ENCODE results near the gene TBC1D24. TPM values are rescaled to one million over a fixed set of nuclear protein-coding genes. Genes with fewer than 3 reads are reported as not detected.

TBC1D24 gene
- total RNA-seq, 1 donor from 2014 or later, result 19.6 TPM

- no peak for DNase-seq (ENCODE audit: low spot score)
- Mint-ChIP-seq H3K36me3 (ENCODE audit: low read depth) (no peaks in the 10 kb centered on the region), H3K4me3 (no peak overlapping the region), H3K9me3 (no peaks in the 10 kb centered on the region), H3K4me1 (ENCODE audit: low read depth) (no peaks in the 10 kb centered on the region), H3K27ac (no peak overlapping the region), H3K27me3 (ENCODE audit: insufficient read depth) (peaks cover 3% of the 10 kb centered on the region)
- intact Hi-C loops (cut with micrococcal nuclease), result no loop called here
These were observed 32.2 kb downstream of the TBC1D24 start for GRCh38 chr16:2507052-2507659.

- Mint-ChIP-seq H3K9me3 (no peaks in the 10 kb centered on the region), H3K36me3 (ENCODE audit: low read depth) (no peaks in the 10 kb centered on the region), H3K4me1 (ENCODE audit: low read depth) (peaks cover 1% of the 10 kb centered on the region), H3K27ac (no peak overlapping the region), H3K4me3 (no peak overlapping the region), H3K27me3 (ENCODE audit: insufficient read depth) (peaks cover 3% of the 10 kb centered on the region)
- no peak for DNase-seq (ENCODE audit: low spot score)
- intact Hi-C loops (cut with micrococcal nuclease), result no loop called here
These were observed 32.7 kb downstream of the TBC1D24 start for GRCh38 chr16:2507665-2508064.

GRCh38 chr16:2508722-2509400 lies 33.9 kb downstream of the TBC1D24 start:
- H3K27ac Mint-ChIP-seq, result no peak overlapping the region
- no peak for DNase-seq (ENCODE audit: low spot score)
- peaks cover 8% of the 10 kb centered on the region for H3K4me1 Mint-ChIP-seq (ENCODE audit: low read depth)
- no peaks in the 10 kb centered on the region for H3K9me3 Mint-ChIP-seq
- peaks cover 6% of the 10 kb centered on the region for H3K27me3 Mint-ChIP-seq (ENCODE audit: insufficient read depth)
- intact Hi-C loops (cut with micrococcal nuclease), result no loop called here
- no peaks in the 10 kb centered on the region for H3K36me3 Mint-ChIP-seq (ENCODE audit: low read depth)
- no peak overlapping the region for H3K4me3 Mint-ChIP-seq

GRCh38 chr16:2511128-2511800 lies 36.3 kb downstream of the TBC1D24 start:
- H3K36me3 Mint-ChIP-seq (ENCODE audit: low read depth), result peaks cover 3% of the 10 kb centered on the region
- H3K4me1 Mint-ChIP-seq (ENCODE audit: low read depth), result peaks cover 25% of the 10 kb centered on the region
- H3K4me3 Mint-ChIP-seq, result no peak overlapping the region
- DNase-seq (ENCODE audit: low spot score), result no peak
- no peak overlapping the region for H3K27ac Mint-ChIP-seq
- peaks cover 6% of the 10 kb centered on the region for H3K27me3 Mint-ChIP-seq (ENCODE audit: insufficient read depth)
- no peaks in the 10 kb centered on the region for H3K9me3 Mint-ChIP-seq
- intact Hi-C loops (cut with micrococcal nuclease), result loop anchor here (10.0 kb wide), 1 partner anchor 394 kb away; no protein-coding TSS in a partner anchor

- intact Hi-C loops (cut with micrococcal nuclease), result loop anchor here (2.0 to 10.0 kb wide), 3 partner anchors 25 to 393 kb away; partner anchors contain the start of gene TBC1D24
- Mint-ChIP-seq H3K4me3 (peak overlapping the region; percentile 80), H3K27ac (peak overlapping the region; percentile 74)
These were observed 37.2 kb downstream of the TBC1D24 start for GRCh38 chr16:2511996-2512734.

GRCh38 chr16:2512735-2513404 lies 37.9 kb downstream of the TBC1D24 start:
- intact Hi-C loops (cut with micrococcal nuclease), result loop anchor here (2.0 to 10.0 kb wide), 3 partner anchors 24 to 392 kb away; partner anchors contain the start of gene TBC1D24
- peaks cover 6% of the 10 kb centered on the region for H3K27me3 Mint-ChIP-seq (ENCODE audit: insufficient read depth)
- H3K4me3 Mint-ChIP-seq, result peak overlapping the region; percentile 80
- H3K27ac Mint-ChIP-seq, result peak overlapping the region; percentile 85
- H3K4me1 Mint-ChIP-seq (ENCODE audit: low read depth), result peaks cover 38% of the 10 kb centered on the region
- no peaks in the 10 kb centered on the region for H3K9me3 Mint-ChIP-seq
- no peak for DNase-seq (ENCODE audit: low spot score)
- peaks cover 7% of the 10 kb centered on the region for H3K36me3 Mint-ChIP-seq (ENCODE audit: low read depth)

More at GRCh38 chr16:2511996-2512734, 37.2 kb downstream of the TBC1D24 start:
- peaks cover 7% of the 10 kb centered on the region for H3K36me3 Mint-ChIP-seq (ENCODE audit: low read depth)
- peaks cover 34% of the 10 kb centered on the region for H3K4me1 Mint-ChIP-seq (ENCODE audit: low read depth)
- H3K9me3 Mint-ChIP-seq, result no peaks in the 10 kb centered on the region
- H3K27me3 Mint-ChIP-seq (ENCODE audit: insufficient read depth), result peaks cover 6% of the 10 kb centered on the region
- no peak for DNase-seq (ENCODE audit: low spot score)

- peaks cover 6% of the 10 kb centered on the region for H3K27me3 Mint-ChIP-seq (ENCODE audit: insufficient read depth)
- H3K27ac Mint-ChIP-seq, result peak within 1 kb of the TSS; percentile 93
- peak within 1 kb of the TSS; percentile 91 for H3K4me3 Mint-ChIP-seq
- peaks cover 38% of the 10 kb centered on the region for H3K4me1 Mint-ChIP-seq (ENCODE audit: low read depth)
- peak; percentile 88 for DNase-seq (ENCODE audit: low spot score)
- no peaks in the 10 kb centered on the region for H3K9me3 Mint-ChIP-seq
- peaks cover 7% of the 10 kb centered on the region for H3K36me3 Mint-ChIP-seq (ENCODE audit: low read depth)
- intact Hi-C loops (cut with micrococcal nuclease), result loop anchor here (2.0 to 10.0 kb wide), 3 partner anchors 23 to 391 kb away; partner anchors contain the start of gene TBC1D24
These were observed 38.7 kb downstream of the TBC1D24 start, which contains the start of gene ATP6V0C for GRCh38 chr16:2513405-2514332. Gene ATP6V0C, plus strand, starts transcription at chr16:2513952. Its CDS starts 152 bp downstream, at chr16:2514104.

- no peak for DNase-seq (ENCODE audit: low spot score)
- H3K9me3 Mint-ChIP-seq, result no peaks in the 10 kb centered on the region
- intact Hi-C loops (cut with micrococcal nuclease), result loop anchor here (10.0 kb wide), 1 partner anchor 390 kb away; no protein-coding TSS in a partner anchor
These were observed 39.6 kb downstream of the TBC1D24 start for GRCh38 chr16:2514333-2515179.

GRCh38 chr16:2515180-2515851 lies 40.4 kb downstream of the TBC1D24 start:
- intact Hi-C loops (cut with micrococcal nuclease), result loop anchor here (10.0 kb wide), 1 partner anchor 389 kb away; no protein-coding TSS in a partner anchor
- Mint-ChIP-seq H3K27ac (peak overlapping the region; percentile 88), H3K27me3 (ENCODE audit: insufficient read depth) (peaks cover 5% of the 10 kb centered on the region), H3K4me1 (ENCODE audit: low read depth) (peaks cover 45% of the 10 kb centered on the region), H3K4me3 (peak overlapping the region; percentile 91), H3K9me3 (no peaks in the 10 kb centered on the region), H3K36me3 (ENCODE audit: low read depth) (peaks cover 9% of the 10 kb centered on the region)
- no peak for DNase-seq (ENCODE audit: low spot score)

More at GRCh38 chr16:2514333-2515179, 39.6 kb downstream of the TBC1D24 start:
- peaks cover 39% of the 10 kb centered on the region for H3K4me1 Mint-ChIP-seq (ENCODE audit: low read depth)
- H3K27ac Mint-ChIP-seq, result peak overlapping the region; percentile 88
- H3K4me3 Mint-ChIP-seq, result peak overlapping the region; percentile 91
- peaks cover 6% of the 10 kb centered on the region for H3K27me3 Mint-ChIP-seq (ENCODE audit: insufficient read depth)
- peaks cover 7% of the 10 kb centered on the region for H3K36me3 Mint-ChIP-seq (ENCODE audit: low read depth)

Data from activated T-helper 1 cell treated with anti-CD3 and anti-CD28 coated beads, Interleukin-12 subunit alpha, Interleukin-12 subunit beta, Interleukin-2, Interleukin-4 antibody, amounts not matched to agents 30 ng/mL and 10 ng/mL and 1 ng/mL, durations not matched to agents 14 hours and 24 hours and 36 hours (primary cell).